Measurements from ENCODE around the gene GIPR. TPM values are rescaled to one million over a fixed set of nuclear protein-coding genes. Genes with fewer than 3 reads are reported as not detected.
A peak's percentile ranks its signal among the peaks of the same experiment; 100 is the strongest.

Gene GIPR
- polyA plus RNA-seq, 1 of the 3 experiments (the other 2 are of a cell fraction) = 1.4 TPM

- TF ChIP-seq FOXM1 (IDR thresholded peaks at IDR 0.05; ENCODE audit: low read depth) (no peak), TEAD4 (IDR thresholded peaks at IDR 0.05; ENCODE audit: borderline replicate concordance, insufficient read depth) (peak; percentile 48; the same call in 1 of the 2 replicates), EP300 (IDR thresholded peaks at IDR 0.05; ENCODE audit: borderline replicate concordance in 1 of 2, low read depth in 1 of 2, low read length in 1 of 2) (no peak), EZH2phosphoT487 (IDR thresholded peaks at IDR 0.05; ENCODE audit: borderline replicate concordance, low read depth) (no peak), FOSL2 (IDR thresholded peaks at IDR 0.05; ENCODE audit: borderline replicate concordance, low read depth) (peak; percentile 84), MAX (IDR thresholded peaks at IDR 0.05; ENCODE audit: low read depth) (peak; percentile 50; the same call in 1 of the 2 replicates), ELF1 (IDR thresholded peaks at IDR 0.05) (no peak), REST (IDR thresholded peaks at IDR 0.05; ENCODE audit: low read depth, low read length) (no peak), SMC3 (IDR thresholded peaks at IDR 0.05; ENCODE audit: low read depth, low read length) (no peak), ZBTB33 (IDR thresholded peaks at IDR 0.05; ENCODE audit: borderline replicate concordance, low read depth) (no peak), CTCF (IDR thresholded peaks at IDR 0.05) (no peak), RFX5 (IDR thresholded peaks at IDR 0.05; ENCODE audit: low read length) (no peak)
Measured at GRCh38 chr19:45630463-45630862, 37.6 kb upstream of the GIPR start (continued).
